ENCODE data around the gene NDUFA1.

DNA sequence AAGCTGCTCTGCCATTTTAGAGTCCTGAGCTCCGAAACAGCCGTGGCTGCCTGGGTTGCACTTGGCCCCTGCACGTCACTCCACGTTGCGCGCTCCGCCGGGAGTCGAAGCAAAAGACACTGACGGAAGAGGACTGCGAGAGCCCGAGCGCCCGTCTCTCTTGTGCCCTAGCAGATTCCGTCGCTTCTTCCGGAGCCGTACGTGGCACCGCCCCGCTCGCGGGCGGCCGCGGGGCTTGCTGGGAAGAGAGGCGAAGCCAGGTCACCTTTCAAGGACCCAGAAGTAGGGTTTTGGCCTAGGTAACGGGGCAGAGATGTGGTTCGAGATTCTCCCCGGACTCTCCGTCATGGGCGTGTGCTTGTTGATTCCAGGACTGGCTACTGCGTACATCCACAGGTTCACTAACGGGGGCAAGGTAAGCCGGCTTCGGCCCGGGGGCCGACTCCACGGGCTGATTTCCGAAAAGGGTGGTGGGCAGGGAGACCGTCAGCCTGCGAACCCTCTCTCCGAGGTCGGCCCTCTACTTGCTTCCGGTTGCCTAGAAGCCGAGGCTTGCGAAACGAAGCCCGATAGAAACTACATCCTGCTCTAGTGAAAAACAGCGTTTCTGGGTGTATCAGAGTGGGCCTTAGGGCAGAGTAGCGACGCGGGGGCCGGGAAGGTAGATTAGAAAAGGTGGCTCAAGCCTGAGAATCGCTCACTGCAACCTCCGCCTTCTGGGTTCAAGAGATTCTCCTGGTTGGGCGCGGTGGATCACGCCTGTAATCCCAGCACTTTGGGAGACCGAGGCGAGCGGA, at the start of gene NDUFA1, which contains the start of gene RNF113A:
- TF ChIP-seq, protein P1, sequence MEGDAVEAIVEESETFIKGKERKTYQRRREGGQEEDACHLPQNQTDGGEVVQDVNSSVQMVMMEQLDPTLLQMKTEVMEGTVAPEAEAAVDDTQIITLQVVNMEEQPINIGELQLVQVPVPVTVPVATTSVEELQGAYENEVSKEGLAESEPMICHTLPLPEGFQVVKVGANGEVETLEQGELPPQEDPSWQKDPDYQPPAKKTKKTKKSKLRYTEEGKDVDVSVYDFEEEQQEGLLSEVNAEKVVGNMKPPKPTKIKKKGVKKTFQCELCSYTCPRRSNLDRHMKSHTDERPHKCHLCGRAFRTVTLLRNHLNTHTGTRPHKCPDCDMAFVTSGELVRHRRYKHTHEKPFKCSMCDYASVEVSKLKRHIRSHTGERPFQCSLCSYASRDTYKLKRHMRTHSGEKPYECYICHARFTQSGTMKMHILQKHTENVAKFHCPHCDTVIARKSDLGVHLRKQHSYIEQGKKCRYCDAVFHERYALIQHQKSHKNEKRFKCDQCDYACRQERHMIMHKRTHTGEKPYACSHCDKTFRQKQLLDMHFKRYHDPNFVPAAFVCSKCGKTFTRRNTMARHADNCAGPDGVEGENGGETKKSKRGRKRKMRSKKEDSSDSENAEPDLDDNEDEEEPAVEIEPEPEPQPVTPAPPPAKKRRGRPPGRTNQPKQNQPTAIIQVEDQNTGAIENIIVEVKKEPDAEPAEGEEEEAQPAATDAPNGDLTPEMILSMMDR (IDR thresholded peaks at IDR 0.05; ENCODE audit: poor library complexity, severe bottlenecking), result no peak
- peak; percentile 91 for TF ChIP-seq POLR2AphosphoS5 (IDR thresholded peaks at IDR 0.05)
- no peak for TF ChIP-seq EP300 (conservative IDR thresholded peaks at IDR 0.05; ENCODE audit: poor library complexity, severe bottlenecking)
- TF ChIP-seq EZH2 (IDR thresholded peaks at IDR 0.05; ENCODE audit: borderline replicate concordance, insufficient read depth, low read length, poor library complexity, severe bottlenecking), result no peak
- TF ChIP-seq TAF1 (IDR thresholded peaks at IDR 0.05; ENCODE audit: low read depth), result no peak
- TF ChIP-seq, protein P2, sequence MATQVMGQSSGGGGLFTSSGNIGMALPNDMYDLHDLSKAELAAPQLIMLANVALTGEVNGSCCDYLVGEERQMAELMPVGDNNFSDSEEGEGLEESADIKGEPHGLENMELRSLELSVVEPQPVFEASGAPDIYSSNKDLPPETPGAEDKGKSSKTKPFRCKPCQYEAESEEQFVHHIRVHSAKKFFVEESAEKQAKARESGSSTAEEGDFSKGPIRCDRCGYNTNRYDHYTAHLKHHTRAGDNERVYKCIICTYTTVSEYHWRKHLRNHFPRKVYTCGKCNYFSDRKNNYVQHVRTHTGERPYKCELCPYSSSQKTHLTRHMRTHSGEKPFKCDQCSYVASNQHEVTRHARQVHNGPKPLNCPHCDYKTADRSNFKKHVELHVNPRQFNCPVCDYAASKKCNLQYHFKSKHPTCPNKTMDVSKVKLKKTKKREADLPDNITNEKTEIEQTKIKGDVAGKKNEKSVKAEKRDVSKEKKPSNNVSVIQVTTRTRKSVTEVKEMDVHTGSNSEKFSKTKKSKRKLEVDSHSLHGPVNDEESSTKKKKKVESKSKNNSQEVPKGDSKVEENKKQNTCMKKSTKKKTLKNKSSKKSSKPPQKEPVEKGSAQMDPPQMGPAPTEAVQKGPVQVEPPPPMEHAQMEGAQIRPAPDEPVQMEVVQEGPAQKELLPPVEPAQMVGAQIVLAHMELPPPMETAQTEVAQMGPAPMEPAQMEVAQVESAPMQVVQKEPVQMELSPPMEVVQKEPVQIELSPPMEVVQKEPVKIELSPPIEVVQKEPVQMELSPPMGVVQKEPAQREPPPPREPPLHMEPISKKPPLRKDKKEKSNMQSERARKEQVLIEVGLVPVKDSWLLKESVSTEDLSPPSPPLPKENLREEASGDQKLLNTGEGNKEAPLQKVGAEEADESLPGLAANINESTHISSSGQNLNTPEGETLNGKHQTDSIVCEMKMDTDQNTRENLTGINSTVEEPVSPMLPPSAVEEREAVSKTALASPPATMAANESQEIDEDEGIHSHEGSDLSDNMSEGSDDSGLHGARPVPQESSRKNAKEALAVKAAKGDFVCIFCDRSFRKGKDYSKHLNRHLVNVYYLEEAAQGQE (IDR thresholded peaks at IDR 0.05; ENCODE audit: borderline replicate concordance), result peak; percentile 57

Measured in neural cell (in vitro differentiated cells).